ENCODE data around the gene CBY2.
"Not testable (repeated sequence)": the region's sequence is repeated elsewhere in the genome, so short reads cannot be mapped to it uniquely, and the experiment has no call there.

The CBY2 gene

DNA sequence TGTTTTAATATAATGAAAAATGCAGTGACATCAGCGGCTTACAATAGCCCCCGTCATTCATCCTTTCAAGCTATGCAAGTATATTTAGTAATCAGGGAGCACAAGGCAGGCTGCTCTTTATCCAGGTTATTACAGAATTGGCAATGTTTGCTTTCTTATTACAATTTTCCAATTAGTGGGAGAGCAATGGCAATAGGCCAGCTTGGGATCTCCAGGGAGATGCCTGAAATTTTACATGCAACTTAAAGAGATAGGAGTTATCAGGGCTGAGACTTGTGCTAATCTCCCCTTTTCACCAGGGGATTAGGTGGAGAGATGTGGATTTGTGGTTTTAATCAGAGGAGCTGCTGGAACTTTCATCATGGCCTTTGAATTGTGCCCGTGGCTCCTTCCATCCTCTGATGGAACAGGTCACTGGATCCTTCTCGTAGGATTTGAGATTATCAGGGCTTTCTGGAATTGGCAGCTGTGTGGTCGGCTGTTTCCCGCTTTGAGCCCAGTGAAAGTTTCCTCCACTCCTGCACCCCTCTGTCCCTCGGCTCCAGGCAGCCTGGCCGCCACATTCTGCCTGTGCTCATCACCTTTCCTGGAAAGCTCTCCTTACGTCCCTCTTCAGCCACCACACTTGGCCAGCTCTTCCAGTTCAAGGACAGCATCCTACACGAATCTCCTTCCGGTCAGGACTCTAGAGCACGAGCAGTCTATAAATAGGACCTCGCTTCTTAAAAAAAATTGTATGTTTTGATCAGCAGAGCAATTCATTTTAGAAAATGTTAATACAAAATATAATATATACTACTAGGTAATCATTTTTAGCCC lies 47.0 kb downstream of the CBY2 start:
- DNase-seq = no peak

DNA sequence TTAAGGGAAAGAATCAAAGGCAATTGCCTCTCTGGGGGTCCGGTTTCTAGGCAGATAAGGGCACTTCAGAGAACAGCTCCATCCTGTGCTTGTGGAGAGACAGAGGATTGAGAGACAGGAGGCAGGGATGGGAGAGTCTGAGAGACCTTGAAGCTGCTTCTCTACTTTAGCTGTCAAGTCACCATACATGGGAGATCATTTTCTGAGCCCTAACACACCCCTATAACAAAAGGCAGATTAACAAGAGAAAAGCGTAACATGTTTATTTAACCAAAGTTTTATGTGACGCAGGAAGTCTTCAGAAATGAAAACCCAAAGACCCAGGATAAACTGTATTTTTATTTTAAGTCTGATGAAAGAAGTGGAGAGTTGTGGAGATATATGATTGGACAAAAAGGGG lies 48.4 kb downstream of the CBY2 start:
- DNase-seq = no peak

DNA sequence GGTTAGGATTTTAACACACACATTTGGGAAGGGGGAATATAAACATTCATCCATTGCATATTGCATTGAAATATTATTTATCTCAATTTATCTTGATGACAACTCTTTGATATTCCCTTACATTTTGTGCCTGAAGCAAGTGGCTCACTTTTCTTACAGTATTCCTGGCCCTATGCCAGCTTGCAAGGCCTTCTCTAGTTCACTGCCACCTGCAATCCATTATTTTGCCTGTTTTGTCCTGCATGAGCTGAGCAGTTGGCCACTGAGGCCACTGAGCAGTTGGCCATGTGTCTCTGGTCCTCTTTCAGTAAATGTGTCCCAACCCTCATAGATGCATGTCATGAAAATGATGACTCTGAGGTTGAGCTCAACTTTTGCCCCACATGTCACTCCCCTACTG lies 49.8 kb downstream of the CBY2 start:
- no peak for DNase-seq

DNA sequence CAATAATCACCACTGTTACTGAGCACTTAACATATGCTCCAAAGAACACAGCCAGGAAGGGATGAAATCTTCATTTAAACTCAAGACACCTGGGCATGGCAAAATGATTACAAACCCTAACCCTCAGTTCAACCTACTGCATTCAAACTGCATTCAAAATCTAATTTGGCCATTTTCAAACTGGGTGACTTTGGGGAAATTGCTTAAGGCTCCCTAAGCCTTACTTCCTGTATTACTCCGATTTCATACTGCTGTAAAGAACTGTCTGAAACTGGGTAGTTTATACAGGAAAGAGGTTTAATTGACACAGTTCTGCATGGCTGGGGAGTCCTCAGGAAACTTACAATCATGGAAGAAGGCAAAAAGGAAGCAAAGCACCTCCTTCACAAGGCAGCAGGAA lies 50.4 kb downstream of the CBY2 start:
- no peak for DNase-seq

DNA sequence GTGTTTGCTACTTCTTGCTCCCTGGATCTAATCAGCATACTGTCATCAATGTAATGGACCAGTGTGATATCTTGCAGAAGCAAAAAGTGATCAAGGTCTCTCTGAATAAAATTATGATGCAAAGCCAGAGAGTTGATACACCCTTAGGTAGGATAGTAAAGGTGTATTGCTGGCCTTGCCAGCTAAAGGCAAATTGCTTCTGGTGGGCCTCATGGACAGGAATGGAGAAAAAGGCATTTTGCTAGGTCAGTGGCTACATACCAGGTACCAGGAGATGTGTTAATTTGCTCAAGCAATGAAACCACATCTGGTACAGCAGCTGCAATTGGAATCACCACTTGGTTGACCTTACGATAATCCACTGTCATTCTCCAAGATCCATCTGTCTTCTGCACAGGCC lies 54.4 kb downstream of the CBY2 start:
- DNase-seq = not testable (repeated sequence)

DNA sequence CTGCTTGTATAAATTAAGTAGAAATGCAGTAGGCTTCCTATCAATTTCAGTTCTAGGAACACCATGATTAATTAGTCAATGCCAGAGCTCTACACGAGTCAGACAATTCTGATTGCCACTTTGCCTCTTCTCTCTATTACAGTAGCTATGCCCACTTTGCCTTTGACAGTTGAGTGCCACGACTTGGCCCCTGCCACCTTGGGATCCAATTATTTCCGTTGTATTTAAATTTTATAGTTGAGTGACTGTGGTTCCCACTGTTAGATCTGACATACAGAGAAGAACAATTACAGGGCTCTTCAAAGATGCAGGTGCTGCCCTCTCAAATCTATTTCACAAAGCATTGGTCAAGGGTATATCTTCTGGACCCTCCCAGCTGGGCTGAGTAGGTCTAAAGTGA lies 55.5 kb downstream of the CBY2 start:
- not testable (repeated sequence) for DNase-seq

DNA sequence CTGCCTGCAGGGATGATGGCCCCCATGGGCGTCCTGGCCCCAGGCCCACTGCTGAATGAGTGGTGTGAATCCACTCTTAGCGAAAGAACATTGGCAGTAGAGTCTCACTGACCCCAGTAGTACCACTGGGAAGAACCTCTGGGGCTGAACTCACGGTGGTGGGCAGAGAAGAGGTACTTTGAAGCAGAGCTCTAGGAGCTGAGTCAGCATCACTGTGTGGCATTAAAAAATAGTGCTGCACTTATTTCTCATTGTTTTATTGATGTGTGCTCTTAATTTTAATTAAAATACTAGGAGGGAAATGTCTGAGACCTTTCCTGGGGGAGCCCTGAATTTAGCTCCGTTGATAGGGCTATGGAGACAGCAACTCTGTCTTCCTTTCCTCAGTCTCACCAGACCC lies 61.3 kb downstream of the CBY2 start:
- no peak for DNase-seq

All from NCI-H510A (cell line).